ENCODE results near the gene NPDC1.

NPDC1 gene

DNA sequence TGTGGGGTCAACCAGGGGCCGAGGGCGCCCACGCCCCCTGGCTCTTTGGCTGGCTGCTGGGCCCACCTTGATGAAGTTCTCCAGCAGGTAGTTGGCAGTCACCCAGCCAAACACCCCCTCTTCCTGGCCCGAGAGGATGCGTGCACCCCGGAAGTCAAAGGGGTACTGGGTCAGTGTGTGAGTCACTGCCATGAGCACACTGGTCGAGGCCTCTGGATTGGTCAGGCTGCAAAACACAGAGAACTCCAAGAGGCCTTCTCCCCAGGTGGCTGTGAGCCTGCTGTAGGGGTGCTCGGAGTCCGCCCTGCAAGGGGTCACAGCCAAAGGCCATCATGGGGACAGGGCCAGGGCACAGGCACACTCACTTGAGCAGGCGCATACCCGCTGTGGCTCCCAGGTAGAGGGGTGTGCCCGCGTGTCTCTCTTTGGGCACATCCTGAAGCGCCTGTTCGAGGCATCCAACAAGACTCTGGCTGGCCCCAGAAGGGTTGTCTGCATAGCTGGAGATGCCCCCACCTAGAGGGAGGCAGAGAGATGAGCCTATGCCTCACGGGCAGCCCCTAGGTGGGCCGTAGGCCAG, 5.3 kb upstream of the NPDC1 start:
- H3F3A ChIP-seq (ENCODE audit: insufficient read depth, low read length): no peaks in the 10 kb centered on the region
- no peaks in the 10 kb centered on the region for H3K9me3 ChIP-seq (ENCODE audit: low read length)
- peaks cover 10% of the 10 kb centered on the region for H3K27me3 ChIP-seq (ENCODE audit: insufficient read depth, low read length)
- H3K4me1 ChIP-seq (ENCODE audit: insufficient read depth, low read length, severe bottlenecking): peaks cover 7% of the 10 kb centered on the region
- H3K9ac ChIP-seq (ENCODE audit: low read length): no peak overlapping the region
- no peak overlapping the region for H3K4me2 ChIP-seq (ENCODE audit: low read length)
- no peak overlapping the region for H3K27ac ChIP-seq (ENCODE audit: low read depth, low read length, poor library complexity, severe bottlenecking)
- H4K20me1 ChIP-seq (ENCODE audit: insufficient read depth, low read length): no peaks in the 10 kb centered on the region
- H3K4me3 ChIP-seq (ENCODE audit: low read depth, low read length, poor library complexity, severe bottlenecking): no peak overlapping the region
- H3K79me2 ChIP-seq (ENCODE audit: insufficient read depth, low read length): no peaks in the 10 kb centered on the region
- no peaks in the 10 kb centered on the region for H3K9me2 ChIP-seq (ENCODE audit: low read depth, low read length)
- H3K36me3 ChIP-seq (ENCODE audit: insufficient read depth, low read length): no peaks in the 10 kb centered on the region
- no peak overlapping the region for H2AFZ ChIP-seq (ENCODE audit: low read length)
- no peak for TF ChIP-seq EZH2 (IDR thresholded peaks at IDR 0.05; ENCODE audit: borderline replicate concordance, low read length)
- no peak for TF ChIP-seq CTCF (IDR thresholded peaks at IDR 0.05; ENCODE audit: low read length)

GRCh38 chr9:137050570-137050969, 4.6 kb upstream of the NPDC1 start:
- no peak for TF ChIP-seq CTCF (IDR thresholded peaks at IDR 0.05; ENCODE audit: low read length)
- no peak for TF ChIP-seq EZH2 (IDR thresholded peaks at IDR 0.05; ENCODE audit: borderline replicate concordance, low read length)
- Histone ChIP-seq H3K9ac (ENCODE audit: low read length) (no peak overlapping the region), H3K9me3 (ENCODE audit: low read length) (no peaks in the 10 kb centered on the region), H2AFZ (ENCODE audit: low read length) (no peak overlapping the region), H3K4me2 (ENCODE audit: low read length) (no peak overlapping the region), H4K20me1 (ENCODE audit: insufficient read depth, low read length) (no peaks in the 10 kb centered on the region), H3F3A (ENCODE audit: insufficient read depth, low read length) (no peaks in the 10 kb centered on the region), H3K4me1 (ENCODE audit: insufficient read depth, low read length, severe bottlenecking) (peaks cover 11% of the 10 kb centered on the region), H3K4me3 (ENCODE audit: low read depth, low read length, poor library complexity, severe bottlenecking) (no peak overlapping the region), H3K9me2 (ENCODE audit: low read depth, low read length) (no peaks in the 10 kb centered on the region), H3K79me2 (ENCODE audit: insufficient read depth, low read length) (no peaks in the 10 kb centered on the region), H3K27me3 (ENCODE audit: insufficient read depth, low read length) (peaks cover 7% of the 10 kb centered on the region), H3K27ac (ENCODE audit: low read depth, low read length, poor library complexity, severe bottlenecking) (no peak overlapping the region), H3K36me3 (ENCODE audit: insufficient read depth, low read length) (no peaks in the 10 kb centered on the region)

DNA sequence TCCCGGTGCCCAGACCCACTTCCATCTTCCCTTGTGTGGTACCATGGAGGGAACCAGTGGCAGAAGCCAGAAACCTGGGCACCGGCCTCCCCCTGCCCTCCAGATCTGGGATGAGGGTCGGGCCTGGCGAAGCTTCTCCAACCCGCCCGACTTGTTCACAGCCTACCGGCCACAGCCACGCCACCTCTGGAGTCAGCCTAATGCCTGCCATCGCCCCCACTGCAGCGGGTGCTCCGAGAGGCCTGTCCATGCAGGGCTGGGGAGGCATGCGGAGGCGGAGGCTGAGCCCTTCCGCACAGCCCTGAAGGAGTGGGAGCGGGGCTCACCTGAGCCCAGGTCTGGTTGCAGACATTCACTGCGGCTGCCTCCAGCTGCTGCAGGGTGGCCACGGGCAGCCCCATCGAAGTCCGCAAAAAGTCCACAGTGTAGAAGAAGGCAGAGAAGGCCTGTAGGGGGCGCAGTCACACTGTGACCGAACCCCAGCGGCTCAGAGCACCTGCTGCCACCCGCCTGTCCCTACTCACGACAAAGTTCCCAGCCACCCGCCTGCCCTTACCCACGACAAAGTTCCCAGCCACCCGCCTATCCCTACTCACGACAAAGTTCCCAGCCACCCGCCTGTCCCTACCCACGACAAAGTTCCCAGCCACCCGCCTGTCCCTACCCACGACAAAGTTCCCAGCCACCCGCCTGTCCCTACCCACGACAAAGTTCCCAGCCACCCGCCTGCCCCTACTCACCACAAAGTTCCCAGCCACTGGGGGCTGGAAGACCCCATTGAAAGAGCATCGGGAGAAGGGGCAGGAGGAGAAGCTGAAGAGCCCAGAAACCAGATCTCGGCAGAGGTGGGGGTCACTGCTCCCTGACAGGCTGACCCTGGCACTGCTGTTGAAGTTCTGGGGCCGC, 3.8 kb upstream of the NPDC1 start:
- no peak overlapping the region for H3K4me2 ChIP-seq (ENCODE audit: low read length)
- no peaks in the 10 kb centered on the region for H3K9me3 ChIP-seq (ENCODE audit: low read length)
- no peaks in the 10 kb centered on the region for H3K9me2 ChIP-seq (ENCODE audit: low read depth, low read length)
- H4K20me1 ChIP-seq (ENCODE audit: insufficient read depth, low read length): no peaks in the 10 kb centered on the region
- H3K27me3 ChIP-seq (ENCODE audit: insufficient read depth, low read length): peaks cover 11% of the 10 kb centered on the region
- H3K79me2 ChIP-seq (ENCODE audit: insufficient read depth, low read length): no peaks in the 10 kb centered on the region
- no peak overlapping the region for H3K4me3 ChIP-seq (ENCODE audit: low read depth, low read length, poor library complexity, severe bottlenecking)
- H3K27ac ChIP-seq (ENCODE audit: low read depth, low read length, poor library complexity, severe bottlenecking): no peak overlapping the region
- no peaks in the 10 kb centered on the region for H3F3A ChIP-seq (ENCODE audit: insufficient read depth, low read length)
- TF ChIP-seq EZH2 (IDR thresholded peaks at IDR 0.05; ENCODE audit: borderline replicate concordance, low read length) (no peak), CTCF (IDR thresholded peaks at IDR 0.05; ENCODE audit: low read length) (peak; percentile 52; the same call in 1 of the 2 replicates)
- no peak overlapping the region for H2AFZ ChIP-seq (ENCODE audit: low read length)
- H3K4me1 ChIP-seq (ENCODE audit: insufficient read depth, low read length, severe bottlenecking): peaks cover 11% of the 10 kb centered on the region
- no peak overlapping the region for H3K9ac ChIP-seq (ENCODE audit: low read length)
- H3K36me3 ChIP-seq (ENCODE audit: insufficient read depth, low read length): no peaks in the 10 kb centered on the region

Data from OCI-LY1 (cell line).